Measurements from ENCODE around the gene CPA5. TPM values are rescaled to one million over a fixed set of nuclear protein-coding genes. Genes with fewer than 3 reads are reported as not detected.

CPA5 gene
- polyA plus RNA-seq, 3 donors: not detected

GRCh38 chr7:130333832-130334231 is 10.8 kb upstream of the CPA5 start:
- H3K9me3 Mint-ChIP-seq: no peaks in the 10 kb centered on the region
- no CpG with 5 or more reads among the region's 2 CpGs for WGBS (ENCODE audit: insufficient coverage)
- intact Hi-C loops (cut with micrococcal nuclease): no loop called here
- Histone ChIP-seq H3K27ac (ENCODE audit: low read depth in 1 of 2, low read length in 2 of 2) (no peak overlapping the region), H3K4me1 (ENCODE audit: control insufficient read depth in 1 of 2, insufficient read depth in 2 of 2, low read length in 2 of 2) (no peaks in the 10 kb centered on the region), H3K79me2 (ENCODE audit: insufficient read depth, low read length) (no peaks in the 10 kb centered on the region), H3K4me2 (replicated peaks; ENCODE audit: extremely low read depth, low read length, poor library complexity, severe bottlenecking) (no peak overlapping the region), H3K4me3 (replicated peaks in 1 of 3; ENCODE audit: low read depth in 2 of 3, low read length in 3 of 3) (no peak overlapping the region), H3K9ac (ENCODE audit: insufficient read depth, low read length, poor library complexity, severe bottlenecking) (no peak overlapping the region), H3K27me3 (ENCODE audit: control insufficient read depth in 2 of 2, insufficient read depth in 2 of 2, low read length in 2 of 2) (no peaks in the 10 kb centered on the region), H2AFZ (ENCODE audit: insufficient read depth, low read depth, low read length, poor library complexity, severe bottlenecking) (no peak overlapping the region), H4K20me1 (ENCODE audit: insufficient read depth, low read length) (no peaks in the 10 kb centered on the region), H3K9me3 (replicated peaks in 1 of 2; ENCODE audit: control insufficient read depth in 1 of 2, insufficient read depth in 1 of 2, low read length in 2 of 2) (no peaks in the 10 kb centered on the region), H3K36me3 (replicated peaks in 1 of 2; ENCODE audit: control insufficient read depth in 1 of 2, insufficient read depth in 2 of 2, low read length in 2 of 2) (no peaks in the 10 kb centered on the region)
- no peaks in the 10 kb centered on the region for H3K4me1 Mint-ChIP-seq
- peaks cover 0 to 3% (median 0%) of the 10 kb centered on the region in 3 donors for H3K27me3 Mint-ChIP-seq (ENCODE audit: low read depth in 3 of 3)
- no peak for DNase-seq
- no peak overlapping the region for H3K27ac Mint-ChIP-seq
- no peaks in the 10 kb centered on the region for H3K36me3 Mint-ChIP-seq
- H3K4me3 Mint-ChIP-seq: no peak overlapping the region
- TF ChIP-seq, protein P1, sequence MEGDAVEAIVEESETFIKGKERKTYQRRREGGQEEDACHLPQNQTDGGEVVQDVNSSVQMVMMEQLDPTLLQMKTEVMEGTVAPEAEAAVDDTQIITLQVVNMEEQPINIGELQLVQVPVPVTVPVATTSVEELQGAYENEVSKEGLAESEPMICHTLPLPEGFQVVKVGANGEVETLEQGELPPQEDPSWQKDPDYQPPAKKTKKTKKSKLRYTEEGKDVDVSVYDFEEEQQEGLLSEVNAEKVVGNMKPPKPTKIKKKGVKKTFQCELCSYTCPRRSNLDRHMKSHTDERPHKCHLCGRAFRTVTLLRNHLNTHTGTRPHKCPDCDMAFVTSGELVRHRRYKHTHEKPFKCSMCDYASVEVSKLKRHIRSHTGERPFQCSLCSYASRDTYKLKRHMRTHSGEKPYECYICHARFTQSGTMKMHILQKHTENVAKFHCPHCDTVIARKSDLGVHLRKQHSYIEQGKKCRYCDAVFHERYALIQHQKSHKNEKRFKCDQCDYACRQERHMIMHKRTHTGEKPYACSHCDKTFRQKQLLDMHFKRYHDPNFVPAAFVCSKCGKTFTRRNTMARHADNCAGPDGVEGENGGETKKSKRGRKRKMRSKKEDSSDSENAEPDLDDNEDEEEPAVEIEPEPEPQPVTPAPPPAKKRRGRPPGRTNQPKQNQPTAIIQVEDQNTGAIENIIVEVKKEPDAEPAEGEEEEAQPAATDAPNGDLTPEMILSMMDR (IDR thresholded peaks at IDR 0.05): no peak

- H3K4me3 ChIP-seq (replicated peaks in 1 of 3; ENCODE audit: low read depth in 2 of 3, low read length in 3 of 3): no peak overlapping the region
- Mint-ChIP-seq H3K36me3 (no peaks in the 10 kb centered on the region), H3K27ac (peak overlapping the region in 1 of 7 donors; percentile 65), H3K4me3 (no peak overlapping the region), H3K27me3 (ENCODE audit: low read depth in 3 of 3) (peaks cover 0 to 3% (median 0%) of the 10 kb centered on the region in 3 donors), H3K4me1 (no peaks in the 10 kb centered on the region), H3K9me3 (no peaks in the 10 kb centered on the region)
- H3K9me3 ChIP-seq (replicated peaks in 1 of 2; ENCODE audit: control insufficient read depth in 1 of 2, insufficient read depth in 1 of 2, low read length in 2 of 2): no peaks in the 10 kb centered on the region
- TF ChIP-seq, protein P1 (IDR thresholded peaks at IDR 0.05): no peak
- H3K9ac ChIP-seq (ENCODE audit: insufficient read depth, low read length, poor library complexity, severe bottlenecking): no peak overlapping the region
- H3K27ac ChIP-seq (ENCODE audit: low read depth in 1 of 2, low read length in 2 of 2): no peak overlapping the region
- DNase-seq: no peak
- no peaks in the 10 kb centered on the region for H4K20me1 ChIP-seq (ENCODE audit: insufficient read depth, low read length)
- no peaks in the 10 kb centered on the region for H3K36me3 ChIP-seq (replicated peaks in 1 of 2; ENCODE audit: control insufficient read depth in 1 of 2, insufficient read depth in 2 of 2, low read length in 2 of 2)
- no peak overlapping the region for H3K4me2 ChIP-seq (replicated peaks; ENCODE audit: extremely low read depth, low read length, poor library complexity, severe bottlenecking)
- intact Hi-C loops (cut with micrococcal nuclease): no loop called here
- no peak overlapping the region for H2AFZ ChIP-seq (ENCODE audit: insufficient read depth, low read depth, low read length, poor library complexity, severe bottlenecking)
- H3K27me3 ChIP-seq (ENCODE audit: control insufficient read depth in 2 of 2, insufficient read depth in 2 of 2, low read length in 2 of 2): no peaks in the 10 kb centered on the region
- H3K79me2 ChIP-seq (ENCODE audit: insufficient read depth, low read length): no peaks in the 10 kb centered on the region
- no peaks in the 10 kb centered on the region for H3K4me1 ChIP-seq (ENCODE audit: control insufficient read depth in 1 of 2, insufficient read depth in 2 of 2, low read length in 2 of 2)
- WGBS (ENCODE audit: insufficient coverage): 96% methylated on average over 4 of the region's 6 CpGs
Measured at GRCh38 chr7:130334274-130334673, 10.3 kb upstream of the CPA5 start.
